ENCODE measurements around the gene KCNQ1.
A peak's percentile ranks its signal among the peaks of the same experiment; 100 is the strongest.

The KCNQ1 gene

DNA sequence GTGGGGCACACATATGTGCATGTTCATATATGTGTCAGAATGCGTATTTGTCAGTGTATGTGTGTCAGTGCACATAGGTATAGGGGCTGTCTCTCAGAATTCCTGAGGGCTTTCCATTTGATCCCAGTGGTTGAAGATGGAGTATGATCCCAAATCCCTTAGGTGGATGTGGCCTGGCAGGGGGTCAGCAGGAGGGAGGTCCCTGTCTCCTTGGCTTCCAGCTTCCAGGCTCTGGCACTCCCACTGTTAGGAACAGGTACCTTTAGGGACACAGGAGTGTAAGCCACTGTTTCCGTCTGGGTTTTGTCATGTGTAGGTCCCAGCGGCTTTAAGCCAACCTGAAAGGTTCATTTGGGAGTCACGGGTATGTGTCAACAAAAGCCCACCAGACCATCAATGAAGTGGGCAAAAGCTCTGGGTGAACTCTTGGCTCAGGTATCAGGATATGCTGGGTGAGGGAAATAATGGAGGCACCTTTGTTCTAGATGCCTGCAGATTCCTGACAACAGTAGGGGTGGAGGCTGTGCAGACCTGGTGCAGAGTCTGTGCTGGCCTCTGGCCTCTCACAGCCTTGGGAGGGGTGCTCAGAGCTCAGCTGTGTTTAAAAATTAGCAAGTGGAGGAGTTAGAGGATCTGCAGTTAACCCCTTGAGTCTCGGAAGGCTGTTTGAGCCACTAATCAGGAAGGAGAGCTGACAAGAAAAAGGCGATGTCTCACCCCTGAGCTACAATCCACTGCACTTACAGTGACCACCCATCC, 246.0 kb downstream of the KCNQ1 start:
- DNase-seq (ENCODE audit: low read depth, low spot score), result no peak
- H3K4me3 ChIP-seq (ENCODE audit: low read length), result no peak overlapping the region

DNA sequence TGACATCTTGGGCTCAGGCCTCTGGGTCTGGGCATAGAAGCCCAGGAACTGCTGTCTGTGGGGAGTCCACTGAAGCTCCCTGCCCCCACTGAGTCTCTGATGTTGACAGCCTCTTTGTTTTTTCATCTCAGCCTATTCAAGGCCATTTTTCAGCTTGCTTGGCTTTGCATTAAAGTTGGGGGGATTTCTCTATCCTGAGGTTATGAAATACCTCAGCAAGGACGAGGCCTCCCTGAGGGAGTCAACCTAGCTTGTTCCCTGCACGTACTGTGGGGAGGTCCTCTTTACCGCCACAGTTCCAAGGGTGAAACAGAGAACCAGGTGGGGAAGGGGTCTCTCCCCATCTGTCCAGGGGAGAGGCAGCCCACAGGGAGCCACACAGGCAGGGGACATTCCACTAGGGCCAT, 246.6 kb downstream of the KCNQ1 start:
- H3K4me3 ChIP-seq (ENCODE audit: low read length), result no peak overlapping the region

DNA sequence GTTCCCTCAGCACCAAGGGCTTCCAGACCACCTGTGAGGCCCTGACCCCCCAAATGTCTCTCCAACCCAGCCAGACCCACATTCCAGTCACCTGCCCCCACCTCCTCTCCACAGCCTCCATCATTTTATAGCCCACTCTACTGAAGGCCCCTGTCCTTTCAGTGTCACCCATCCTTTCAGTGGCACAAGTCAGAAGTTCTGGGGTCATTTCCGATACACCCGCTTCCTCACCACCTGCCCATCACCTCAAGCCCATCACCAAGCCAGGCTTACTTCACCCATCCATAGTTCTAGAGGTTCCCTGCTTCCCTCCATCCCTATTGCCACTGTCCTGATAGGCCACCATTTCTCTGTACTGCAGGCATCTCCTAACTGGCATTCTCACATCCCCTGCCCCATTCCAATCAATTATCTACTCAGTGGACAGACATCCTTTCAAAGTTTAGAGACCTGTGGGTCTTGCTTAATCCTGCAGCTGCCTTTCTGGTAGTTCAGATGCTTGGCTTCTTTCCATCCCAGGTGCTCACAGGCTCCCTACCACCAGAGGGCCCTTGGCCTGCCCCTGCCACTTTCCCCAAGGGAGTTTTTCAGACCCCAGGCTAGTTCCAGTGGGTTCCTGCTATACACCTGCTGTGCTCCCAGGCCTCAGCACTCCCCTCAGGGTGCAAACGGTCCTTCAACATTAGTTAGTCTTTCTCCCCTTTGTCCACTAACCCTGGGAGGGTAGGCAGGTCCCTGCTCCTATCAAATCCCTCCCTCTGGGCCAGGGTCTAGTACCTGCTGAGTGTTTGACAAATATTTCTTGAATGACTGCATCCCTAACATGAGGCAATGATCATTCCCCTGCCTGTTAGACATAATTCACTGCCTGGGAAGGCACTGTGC, 247.4 kb downstream of the KCNQ1 start:
- DNase-seq (ENCODE audit: low read depth, low spot score), result no peak
- no peak overlapping the region for H3K4me3 ChIP-seq (ENCODE audit: low read length)

More for the DNA sequence above, 246.6 kb downstream of the KCNQ1 start:
- no peak for DNase-seq (ENCODE audit: low read depth, low spot score)

DNA sequence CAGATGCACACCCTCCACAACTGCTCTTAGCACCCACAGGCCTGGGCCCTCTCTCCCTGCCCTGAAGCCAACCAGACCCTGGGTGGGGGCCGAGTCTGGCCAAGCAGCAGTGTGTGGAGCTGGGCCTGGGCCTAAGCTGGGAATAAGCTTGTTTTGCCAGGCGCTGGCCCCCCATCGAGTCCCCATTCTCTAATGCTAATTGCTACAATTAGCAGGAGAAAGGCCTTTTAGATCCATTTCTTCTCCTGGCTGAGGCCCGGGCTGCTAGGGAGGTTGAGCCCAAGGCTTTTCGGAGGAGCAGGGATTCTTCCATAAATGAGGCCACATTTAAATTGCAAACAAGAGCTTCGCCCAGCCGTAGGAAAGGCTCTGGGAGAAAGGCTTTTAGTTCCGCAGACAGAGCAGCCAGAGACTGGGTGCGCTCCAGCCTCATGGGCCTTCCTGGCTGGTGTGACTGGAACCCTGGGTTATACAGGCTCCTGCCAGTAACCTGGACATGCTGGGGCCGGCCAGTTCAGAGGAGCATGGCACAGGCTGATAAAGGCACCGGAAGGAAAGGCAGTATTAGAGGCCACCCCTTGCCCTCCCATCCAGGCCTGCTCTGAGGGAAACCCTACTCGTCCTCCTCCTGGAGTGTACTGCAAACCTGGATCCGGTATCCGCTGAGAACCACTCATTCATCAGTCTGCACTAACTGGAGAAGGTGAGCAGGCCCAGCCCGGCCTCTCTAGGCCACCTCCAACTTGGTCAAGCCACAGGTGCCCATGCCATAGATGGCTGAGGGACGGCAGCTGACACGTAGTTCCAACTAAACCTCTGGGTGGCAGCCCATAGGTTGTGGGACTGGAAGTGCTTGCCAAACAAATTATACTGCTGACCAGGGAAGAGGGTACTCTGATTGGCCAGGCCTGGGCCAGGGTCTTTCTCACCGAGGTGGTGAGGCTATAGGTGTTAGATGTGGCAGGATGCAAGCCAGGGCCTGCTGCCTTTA, 248.8 kb downstream of the KCNQ1 start:
- H3K4me3 ChIP-seq (ENCODE audit: low read length), result no peak overlapping the region
- no peak for DNase-seq (ENCODE audit: low read depth, low spot score)

DNA sequence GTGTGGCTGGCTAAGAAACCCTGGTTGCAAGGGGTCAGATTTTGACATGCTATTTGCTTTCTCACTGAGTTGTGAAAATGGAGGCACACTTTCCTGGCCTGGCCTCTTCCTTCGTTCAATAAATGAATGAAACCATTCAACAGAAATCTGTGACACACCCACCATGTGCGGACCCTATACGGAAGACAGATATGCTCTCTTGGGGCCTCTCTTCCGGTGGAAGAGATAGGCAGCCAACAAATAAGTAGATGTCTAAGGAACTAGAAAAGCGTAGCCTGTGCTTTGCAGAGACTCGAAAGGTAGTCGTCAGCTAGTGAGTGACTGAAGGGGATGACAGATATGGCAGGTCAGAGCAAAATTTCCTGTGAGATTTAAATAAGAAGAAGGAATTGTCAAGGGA, 249.7 kb downstream of the KCNQ1 start:
- no peak overlapping the region for H3K4me3 ChIP-seq (ENCODE audit: low read length)
- no peak for DNase-seq (ENCODE audit: low read depth, low spot score)

DNA sequence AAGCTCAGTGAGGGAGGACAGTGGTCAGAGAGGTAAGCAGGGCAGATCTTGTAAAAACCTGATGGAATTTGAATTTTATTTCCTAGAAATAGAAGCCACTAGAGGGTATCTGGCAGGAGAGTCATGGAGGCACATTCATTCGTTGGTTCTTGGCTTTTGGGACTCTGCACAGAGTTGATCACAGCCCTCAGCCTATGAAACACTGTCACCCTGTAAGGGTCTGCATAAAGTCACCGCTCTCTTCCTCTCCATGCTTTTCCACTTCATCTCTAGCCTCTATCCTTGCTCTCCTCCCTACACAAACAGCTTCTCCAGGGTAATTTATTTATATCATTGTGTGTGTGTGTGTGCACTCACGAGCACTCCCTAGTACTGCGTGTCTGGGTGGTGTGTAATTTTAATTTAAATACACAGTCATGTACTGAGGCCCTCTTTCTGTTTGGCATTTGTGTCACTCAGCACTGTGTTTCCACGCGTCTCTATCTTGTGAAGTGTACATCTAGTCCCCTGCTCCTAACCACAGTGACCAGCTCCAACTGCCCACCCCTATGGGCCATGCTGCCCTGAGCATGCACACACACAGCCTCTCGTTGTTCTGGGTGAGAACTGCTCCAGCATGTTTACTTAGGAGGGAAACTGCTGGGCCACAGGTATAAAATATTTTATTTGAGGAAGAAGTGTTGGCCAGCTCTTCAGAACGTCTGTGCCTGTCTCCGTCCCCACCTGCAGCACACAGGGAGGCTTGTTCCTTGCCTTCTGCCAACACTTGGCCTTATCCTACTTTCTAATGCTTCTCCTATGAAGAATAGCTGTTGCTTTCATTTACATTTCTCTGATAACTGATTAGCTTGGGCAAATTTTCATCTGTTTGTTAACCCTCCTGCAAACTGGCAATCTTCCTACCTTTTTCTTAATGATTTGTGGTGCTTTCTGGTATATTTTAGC, 250.5 kb downstream of the KCNQ1 start:
- H3K4me3 ChIP-seq (ENCODE audit: low read length), result no peak overlapping the region
- DNase-seq (ENCODE audit: low read depth, low spot score), result no peak

GRCh38 chr11:2696455-2696854, 251.6 kb downstream of the KCNQ1 start:
- DNase-seq (ENCODE audit: low read depth, low spot score), result no peak
- H3K4me3 ChIP-seq (ENCODE audit: low read length), result no peak overlapping the region

DNA sequence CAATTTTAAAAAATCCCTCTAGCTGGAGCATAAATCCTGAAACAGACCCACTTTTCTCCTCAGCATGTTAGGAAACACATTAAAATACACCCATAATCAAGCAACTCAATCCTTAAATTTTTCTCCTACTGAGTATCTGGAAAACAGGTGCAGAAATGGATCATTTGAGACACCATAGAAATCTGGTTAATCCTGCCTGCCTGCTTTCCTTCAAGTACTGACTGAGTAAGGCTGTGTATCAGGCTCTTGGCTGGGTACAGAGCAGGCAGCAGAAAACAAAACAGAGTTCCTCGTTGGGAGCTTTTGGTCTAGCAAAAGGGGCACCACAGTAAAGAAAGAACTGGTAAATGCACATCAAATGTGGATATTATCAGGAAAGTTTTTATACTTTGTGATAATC, 253.1 kb downstream of the KCNQ1 start:
- DNase-seq (ENCODE audit: low read depth, low spot score), result no peak
- no peak overlapping the region for H3K4me3 ChIP-seq (ENCODE audit: low read length)

- H3K4me3 ChIP-seq (ENCODE audit: low read length), result peak overlapping the region; percentile 63
- DNase-seq (ENCODE audit: low read depth, low spot score), result no peak
Measured at GRCh38 chr11:2698386-2699184, 253.8 kb downstream of the KCNQ1 start.

DNA sequence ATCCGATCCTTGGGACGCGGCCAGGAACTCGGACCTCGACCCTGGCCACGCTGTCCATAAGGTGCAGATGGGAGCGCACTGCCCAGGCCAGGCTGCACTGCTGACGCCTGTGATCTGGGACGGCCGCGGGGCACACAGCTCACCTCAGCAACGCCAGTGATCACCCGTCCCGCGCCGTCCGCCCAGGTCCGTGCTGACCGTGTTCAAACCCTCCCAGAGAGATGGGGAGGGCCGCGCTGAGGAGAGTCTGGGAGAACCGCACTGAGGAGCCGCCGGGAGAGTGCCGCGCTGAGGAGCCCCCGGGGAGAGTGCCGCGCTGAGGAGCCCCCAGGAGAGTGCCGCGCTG, 254.3 kb downstream of the KCNQ1 start:
- peak overlapping the region; percentile 63 for H3K4me3 ChIP-seq (ENCODE audit: low read length)
- no peak for DNase-seq (ENCODE audit: low read depth, low spot score)

- peak within 1 kb of the TSS; percentile 63 for H3K4me3 ChIP-seq (ENCODE audit: low read length)
- DNase-seq (ENCODE audit: low read depth, low spot score), result peak; percentile 90
Measured at GRCh38 chr11:2699531-2700414, 255.0 kb downstream of the KCNQ1 start, which contains the start of gene KCNQ1OT1. TSS of gene KCNQ1OT1 (minus strand) at chr11:2699994.

DNA sequence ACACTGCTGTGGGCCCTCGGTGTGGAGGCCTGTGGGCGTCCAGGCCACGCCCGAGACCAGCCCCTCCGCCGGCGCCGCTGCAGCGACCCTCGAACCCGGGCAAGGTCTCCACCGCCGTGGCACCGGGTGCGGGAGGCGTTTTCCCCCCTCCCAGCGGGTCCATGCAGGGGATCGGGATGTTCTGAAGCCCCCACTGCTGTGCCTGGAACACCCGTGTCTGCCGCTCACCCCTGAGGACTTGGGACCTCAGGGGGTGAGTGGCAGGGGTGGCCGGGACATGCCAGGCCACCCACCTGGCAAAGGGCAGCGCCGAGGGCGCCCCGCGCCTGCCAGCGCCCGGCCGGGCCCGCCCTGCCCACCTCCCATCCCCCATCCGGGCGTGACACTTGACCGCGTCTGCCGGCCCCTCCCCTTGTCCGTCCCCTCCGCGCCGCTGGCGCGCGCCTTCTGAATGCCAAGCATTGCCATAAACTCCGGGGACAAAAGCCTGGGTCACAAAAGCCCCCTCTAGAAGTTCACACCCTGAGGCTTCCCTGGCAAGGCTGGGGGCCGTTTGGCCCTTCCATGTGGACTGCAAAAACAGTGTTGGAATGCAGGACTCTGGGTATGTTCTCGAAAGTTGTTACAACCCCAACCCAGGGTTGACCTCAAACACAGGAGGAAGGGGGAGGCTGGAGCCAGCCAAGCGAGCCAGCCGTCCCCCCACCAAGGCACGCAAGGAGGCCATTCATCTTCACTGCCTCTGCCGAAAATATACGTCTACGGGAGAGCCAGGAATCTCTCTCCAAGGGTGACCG, 255.8 kb downstream of the KCNQ1 start:
- H3K4me3 ChIP-seq (ENCODE audit: low read length), result peak overlapping the region; percentile 60
- no peak for DNase-seq (ENCODE audit: low read depth, low spot score)

GRCh38 chr11:2701230-2701629, 256.4 kb downstream of the KCNQ1 start:
- no peak for DNase-seq (ENCODE audit: low read depth, low spot score)
- H3K4me3 ChIP-seq (ENCODE audit: low read length), result no peak overlapping the region

DNA sequence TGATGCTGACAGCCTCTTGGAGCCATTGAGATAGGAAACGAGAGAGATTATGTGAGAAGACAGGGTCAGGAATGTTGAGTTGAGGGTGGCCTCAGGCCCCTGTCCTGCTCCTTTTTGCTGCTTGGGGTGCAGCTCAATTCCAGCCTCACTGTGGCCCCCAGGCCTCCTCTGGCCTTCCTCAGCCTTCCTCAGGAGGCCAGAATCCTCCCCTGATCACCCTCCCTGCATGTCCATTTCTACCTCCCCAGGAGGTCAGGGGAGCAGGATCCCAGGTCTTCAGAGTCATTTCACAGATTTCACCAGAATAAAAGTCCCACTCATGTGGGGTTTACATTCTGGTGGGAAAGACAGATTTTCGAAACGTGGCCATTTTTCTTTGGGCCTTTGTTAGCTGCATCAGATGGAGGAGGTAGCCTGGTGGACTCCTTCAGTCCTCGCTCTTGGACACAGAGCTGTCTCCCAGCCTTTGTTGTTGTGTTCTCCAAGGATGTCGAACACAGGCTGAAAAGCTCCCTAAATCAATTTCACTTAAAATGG, 257.2 kb downstream of the KCNQ1 start:
- no peak overlapping the region for H3K4me3 ChIP-seq (ENCODE audit: low read length)
- DNase-seq (ENCODE audit: low read depth, low spot score), result no peak

DNA sequence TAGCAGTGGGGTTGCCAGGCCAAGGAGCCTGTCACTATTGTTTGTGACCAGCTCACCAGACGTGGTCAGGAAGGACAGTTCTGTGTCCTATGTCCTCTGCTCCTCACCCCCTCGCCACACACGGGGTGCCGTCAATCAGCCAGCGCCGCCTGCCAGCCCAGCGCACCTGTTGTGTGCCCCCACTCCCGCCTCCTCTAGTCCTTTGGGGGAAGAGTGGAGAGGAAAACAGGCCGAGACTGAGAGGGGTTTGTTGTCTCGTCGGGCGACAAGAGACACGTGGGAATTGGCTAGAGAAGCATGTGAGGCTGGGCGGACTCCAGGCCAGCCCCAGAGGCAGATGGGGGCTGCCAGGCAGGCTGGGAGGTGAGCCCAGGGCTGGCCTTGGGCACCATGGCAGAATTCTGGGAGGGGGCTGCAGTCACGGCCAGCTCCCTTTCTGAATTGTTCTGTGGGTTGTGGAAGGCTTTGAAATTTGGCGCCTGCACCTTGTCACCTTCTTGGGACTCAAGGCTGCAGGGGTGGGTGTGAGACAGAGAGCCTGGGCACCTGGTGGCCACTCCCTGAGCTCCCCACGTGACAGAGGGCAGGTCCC, 258.1 kb downstream of the KCNQ1 start:
- H3K4me3 ChIP-seq (ENCODE audit: low read length), result no peak overlapping the region
- DNase-seq (ENCODE audit: low read depth, low spot score), result no peak
